Stimulated activated CD4-positive, alpha-beta T cell treated with anti-CD3 and anti-CD28 coated beads, Interleukin-2, amount 100 ng/mL, for 4 hours (primary cell): Measurements from ENCODE around the gene PPP3CA.
A peak's percentile ranks its signal among the peaks of the same experiment; 100 is the strongest.

Experiments used
- DNase-seq: peaks from one replicate; pipeline ENCODE4 v3.0.0-alpha.2; 2020; ENCODE audit warnings: low read depth

Gene PPP3CA

DNA sequence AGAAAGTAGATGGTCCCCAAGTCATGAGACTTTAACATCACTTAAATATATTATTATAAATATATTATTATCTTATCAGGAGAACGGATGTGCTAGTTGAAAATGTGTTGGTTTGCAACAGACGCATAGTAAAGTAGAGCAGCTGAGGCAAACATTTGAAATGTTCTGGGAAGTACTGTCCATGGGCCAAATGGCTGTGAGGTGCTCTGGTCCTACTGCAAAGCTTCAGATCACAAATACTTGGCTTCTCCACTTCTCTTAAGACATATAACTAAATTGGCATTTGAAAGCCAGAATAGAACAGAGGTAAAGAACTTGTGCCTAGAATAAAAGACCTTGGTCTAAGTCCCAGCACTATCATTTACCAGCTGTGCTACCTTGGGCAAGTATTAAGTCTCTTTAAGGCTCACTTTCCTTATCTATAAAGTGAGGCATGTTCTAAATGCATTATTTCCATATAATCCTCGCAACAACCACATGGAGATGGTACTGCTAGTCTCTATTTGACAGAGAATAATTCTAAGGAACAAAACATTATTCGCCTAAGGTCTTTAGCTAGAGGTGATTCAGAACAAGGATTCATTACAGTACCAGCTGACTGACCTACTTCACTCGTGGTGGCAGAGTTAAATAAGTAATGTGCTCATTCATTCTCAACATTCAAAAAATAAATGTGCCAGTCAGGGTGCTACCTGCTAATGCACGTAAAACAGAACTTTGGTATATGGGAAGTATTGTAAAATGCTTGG, 297.1 kb downstream of the PPP3CA start:
- DNase-seq, result no peak

DNA sequence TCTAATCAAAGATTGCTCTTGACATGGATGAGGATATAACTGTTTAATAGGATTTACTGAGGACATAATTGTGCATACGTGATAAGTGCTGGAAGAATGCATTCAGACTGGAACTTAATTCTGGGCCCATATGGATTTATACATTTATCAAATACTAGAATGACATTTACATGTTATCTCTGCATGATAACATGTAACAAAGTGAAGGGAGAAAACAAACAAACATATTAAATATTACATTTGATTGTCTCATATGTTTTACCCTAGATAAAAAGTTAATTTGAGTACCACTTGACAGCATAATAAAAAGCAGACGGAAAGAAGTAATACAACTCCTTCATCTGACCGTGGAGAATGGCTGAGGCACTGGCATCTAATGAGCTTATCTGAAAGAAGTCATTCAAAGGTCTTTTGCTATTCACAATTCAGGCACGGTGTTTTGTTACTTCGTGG, 297.8 kb downstream of the PPP3CA start:
- DNase-seq, result no peak

DNA sequence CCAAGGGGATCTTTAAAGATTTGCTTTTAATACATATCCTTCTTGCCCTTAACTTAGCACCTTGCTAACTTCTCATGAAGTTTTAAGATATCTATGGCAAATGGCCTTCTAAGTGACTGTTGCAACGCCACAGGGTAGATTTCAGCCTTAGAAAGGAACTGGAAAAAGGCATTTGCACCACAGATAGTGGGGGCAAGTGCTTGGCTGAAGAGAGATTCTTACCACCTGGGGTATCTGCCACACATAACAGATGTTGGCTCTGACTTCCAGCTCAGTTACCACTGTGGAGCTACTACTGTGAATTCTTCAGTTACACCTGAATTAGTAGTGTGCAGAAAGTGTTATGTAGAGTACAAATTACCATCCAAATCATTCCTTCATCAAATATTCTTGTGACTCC, 302.6 kb downstream of the PPP3CA start:
- no peak for DNase-seq

DNA sequence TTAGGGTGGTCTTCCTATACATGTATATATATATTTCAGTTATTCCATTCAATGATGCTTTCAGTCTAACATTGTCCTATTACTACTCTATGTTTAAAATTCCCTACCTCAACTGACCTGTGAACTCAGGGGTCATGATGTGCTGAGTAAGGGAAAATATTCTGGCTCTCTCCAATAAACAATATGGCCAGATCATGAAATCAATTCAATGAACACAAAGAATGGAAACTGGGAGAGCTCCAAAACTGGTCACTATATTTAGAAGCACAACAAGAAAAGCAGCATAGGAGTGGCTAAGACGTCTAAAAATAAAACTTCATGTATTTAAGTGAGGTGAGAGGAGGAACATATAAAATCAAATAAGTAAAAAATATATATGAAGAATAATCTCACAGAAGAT, 304.5 kb downstream of the PPP3CA start:
- no peak for DNase-seq

DNA sequence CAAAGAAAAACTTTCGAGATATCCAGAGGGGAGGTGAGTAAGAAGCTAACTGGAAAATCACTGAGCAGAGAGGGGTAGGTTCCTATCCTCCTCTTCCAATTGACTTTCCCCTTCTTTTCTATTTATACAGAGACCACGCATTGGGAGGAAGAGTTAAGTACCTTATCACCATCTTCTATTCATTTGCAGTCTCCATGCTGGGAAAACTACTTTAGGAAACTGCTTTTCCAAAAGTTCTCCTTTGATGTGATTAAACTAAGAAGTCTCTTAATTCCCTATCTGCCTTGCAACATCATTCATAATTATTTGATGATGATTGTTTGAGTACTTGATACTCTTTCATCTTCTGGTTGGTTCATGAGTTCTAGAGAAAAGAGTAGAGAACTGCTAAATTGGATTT, 306.6 kb downstream of the PPP3CA start:
- DNase-seq, result no peak

DNA sequence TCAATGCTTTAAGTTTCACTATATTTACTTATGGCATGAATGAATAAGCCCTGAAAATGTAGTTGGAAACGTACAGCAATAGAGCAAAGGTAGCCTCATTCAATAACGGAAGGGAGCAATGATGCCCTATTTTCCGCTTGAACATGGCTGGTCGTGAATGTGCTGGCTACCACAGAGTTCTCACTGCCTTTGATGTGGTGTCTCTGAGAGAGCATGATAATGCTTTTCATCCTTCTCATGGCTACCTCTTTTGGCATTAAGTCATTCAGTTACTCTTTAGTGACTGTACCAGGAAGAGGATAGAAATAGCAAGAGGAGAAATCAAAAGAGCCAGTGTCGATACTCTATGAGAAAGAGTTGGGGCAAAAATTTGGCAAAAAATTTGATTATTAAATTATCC, 308.0 kb downstream of the PPP3CA start:
- no peak for DNase-seq

DNA sequence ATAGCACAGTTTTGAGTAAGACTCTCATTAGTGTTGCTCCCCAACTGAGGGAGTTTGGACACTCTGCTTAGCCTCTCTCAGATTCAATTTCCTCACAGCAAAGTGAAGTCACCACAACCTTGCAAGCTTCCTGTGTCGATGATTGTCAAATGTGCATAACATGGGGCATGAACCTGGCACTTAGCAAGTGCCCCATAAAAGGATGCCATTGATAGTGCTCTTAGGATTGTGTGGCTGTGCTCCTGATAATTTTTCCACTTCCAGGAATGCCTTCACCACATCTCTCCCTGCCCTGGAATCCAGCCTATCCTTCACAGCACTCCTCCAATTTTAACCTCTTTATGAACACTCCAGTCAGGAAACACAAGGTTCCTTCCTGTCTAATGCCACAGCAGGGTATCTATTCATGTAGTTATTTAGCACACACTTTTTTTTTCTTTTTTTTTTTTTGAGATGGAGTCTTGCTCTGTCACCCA, 309.4 kb downstream of the PPP3CA start:
- DNase-seq, result no peak

DNA sequence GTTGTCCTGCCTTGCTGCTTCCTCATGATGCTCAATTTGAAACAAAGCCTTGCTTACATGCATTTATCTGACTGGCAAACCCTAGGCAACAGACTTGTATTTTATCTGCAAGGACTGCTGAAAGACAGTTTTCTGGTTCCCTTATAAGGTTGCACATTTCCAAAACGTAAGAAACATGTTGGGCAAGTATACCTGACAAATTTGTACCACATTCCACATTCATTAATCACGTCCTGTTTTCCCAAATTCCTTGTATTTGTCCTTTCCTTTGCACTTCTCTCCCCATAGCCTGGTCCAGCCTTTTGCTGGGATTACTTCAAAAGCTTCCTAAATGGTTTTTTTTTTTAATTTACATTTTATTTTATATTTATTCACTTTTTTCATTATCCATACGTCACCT, 310.1 kb downstream of the PPP3CA start:
- no peak for DNase-seq

DNA sequence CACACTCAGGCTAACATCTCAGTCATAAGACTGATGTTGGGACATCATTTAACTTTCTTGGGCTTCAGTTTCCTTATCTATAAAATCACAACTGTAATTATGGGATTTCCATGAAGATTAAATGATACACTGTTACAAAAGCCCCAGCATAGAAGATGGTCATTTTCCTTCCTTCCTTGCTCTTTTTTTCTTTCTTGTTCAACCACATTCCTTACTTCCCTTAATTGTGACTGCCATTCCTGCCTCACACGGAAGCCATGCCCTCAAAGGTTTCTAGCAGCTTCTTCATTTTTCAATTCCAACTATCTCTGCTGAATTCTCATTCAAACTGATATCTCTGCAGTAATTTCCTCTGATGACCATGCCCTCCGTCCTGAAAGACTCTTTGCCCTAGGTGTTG, 311.8 kb downstream of the PPP3CA start:
- no peak for DNase-seq

- DNase-seq, result no peak
Observed at GRCh38 chr4:101033986-101034385, 313.3 kb downstream of the PPP3CA start.

DNA sequence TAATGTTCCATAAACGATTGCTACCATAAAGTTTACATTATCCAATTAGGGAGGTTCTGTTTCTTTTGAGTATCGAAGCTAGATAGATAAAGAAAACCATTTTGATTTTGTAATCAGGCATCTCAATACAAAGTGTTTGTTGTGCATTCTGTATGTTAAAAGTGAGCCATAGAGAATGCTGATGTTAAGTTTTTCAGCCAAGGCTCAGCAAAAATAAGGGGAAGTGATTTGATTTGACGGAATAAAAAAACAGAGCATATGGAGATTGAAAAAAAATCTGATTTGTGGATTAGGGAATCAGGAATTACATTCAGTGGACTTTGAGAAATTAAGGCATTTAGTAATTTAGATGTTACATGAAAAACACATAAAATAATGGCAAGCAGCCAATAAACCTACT, 314.8 kb downstream of the PPP3CA start:
- DNase-seq, result no peak

DNA sequence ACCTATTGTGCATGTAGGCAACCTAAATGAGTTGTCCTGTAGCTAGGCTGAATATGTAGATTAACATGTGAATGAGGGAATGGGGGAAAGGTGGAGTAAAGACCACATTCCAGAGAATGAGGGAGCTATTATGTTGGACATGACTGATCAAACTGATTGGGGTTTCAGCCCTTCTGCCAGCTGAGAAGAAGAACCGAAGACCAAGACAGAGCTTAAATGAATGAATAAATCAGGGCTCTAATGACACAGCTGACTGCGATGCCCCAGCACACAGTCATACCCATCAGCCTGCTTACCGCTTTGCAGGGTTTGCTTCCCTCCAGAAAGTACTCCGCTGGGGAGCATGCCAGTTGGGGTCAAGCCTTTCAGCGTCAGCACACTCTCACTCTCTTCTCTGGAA, 315.4 kb downstream of the PPP3CA start:
- DNase-seq, result no peak

GRCh38 chr4:101028886-101029285, 318.4 kb downstream of the PPP3CA start:
- no peak for DNase-seq

- DNase-seq, result no peak
Observed at GRCh38 chr4:101027721-101028120, 319.6 kb downstream of the PPP3CA start.

- no peak for DNase-seq
Observed at GRCh38 chr4:101025755-101026154, 321.6 kb downstream of the PPP3CA start.

DNA sequence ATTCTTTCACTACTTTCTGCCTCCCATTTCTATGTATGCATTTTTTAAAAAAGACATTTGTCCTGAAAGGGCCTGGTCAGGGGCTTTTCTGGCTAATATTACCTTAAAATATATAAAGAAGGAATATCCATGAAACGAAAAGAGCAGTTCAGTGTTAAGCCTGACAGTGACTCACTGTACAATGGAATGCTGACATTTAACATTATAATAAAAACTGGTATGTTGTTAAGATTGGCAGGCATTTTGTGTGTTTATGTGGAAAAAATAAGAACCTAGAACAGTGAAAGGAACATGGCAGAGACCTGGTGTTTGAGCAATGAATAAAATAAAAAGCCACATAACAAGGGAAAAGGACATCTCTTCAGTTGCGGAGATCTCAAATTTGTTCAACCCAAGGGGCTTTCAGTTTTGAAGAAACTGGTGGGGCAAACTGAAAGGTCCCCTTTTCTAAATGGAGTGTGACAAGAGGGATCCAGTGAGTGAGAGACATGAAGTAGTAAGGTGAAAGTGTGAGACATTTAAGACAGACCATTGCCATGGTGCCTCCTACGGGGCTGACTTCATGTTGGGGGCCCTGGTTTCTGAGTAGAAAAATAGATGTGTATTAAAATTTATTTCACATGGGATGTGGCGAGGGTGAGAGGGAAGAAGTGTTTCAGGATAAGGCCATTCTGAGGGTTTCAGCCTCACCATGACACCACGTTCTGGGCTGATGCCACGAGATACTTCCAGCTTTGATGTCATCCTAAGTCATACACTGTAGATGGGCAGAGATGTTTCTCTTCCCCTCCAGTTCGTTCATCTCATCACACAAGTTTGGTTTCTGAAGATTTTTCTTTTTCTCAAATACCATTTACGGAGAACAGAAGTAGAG, 324.9 kb downstream of the PPP3CA start:
- no peak for DNase-seq

DNA sequence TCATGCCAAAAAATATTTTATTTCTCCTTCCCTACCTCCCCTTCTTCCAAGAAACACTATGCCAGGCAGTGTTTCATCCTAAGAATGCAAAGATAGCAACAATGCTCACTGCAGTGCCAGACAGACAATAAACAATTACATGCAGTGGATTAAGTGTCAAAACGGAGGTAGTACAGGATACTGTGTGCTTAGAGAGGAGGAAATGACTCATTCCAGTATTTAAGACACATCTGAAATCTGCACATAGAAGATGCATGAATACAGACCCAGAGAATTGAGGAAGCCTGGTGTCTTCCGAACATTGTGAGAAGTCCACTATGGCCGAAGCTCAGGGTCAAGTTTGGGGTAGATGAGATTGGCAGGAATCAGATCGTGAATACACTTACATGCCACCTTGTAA, 326.4 kb downstream of the PPP3CA start:
- DNase-seq, result no peak

DNA sequence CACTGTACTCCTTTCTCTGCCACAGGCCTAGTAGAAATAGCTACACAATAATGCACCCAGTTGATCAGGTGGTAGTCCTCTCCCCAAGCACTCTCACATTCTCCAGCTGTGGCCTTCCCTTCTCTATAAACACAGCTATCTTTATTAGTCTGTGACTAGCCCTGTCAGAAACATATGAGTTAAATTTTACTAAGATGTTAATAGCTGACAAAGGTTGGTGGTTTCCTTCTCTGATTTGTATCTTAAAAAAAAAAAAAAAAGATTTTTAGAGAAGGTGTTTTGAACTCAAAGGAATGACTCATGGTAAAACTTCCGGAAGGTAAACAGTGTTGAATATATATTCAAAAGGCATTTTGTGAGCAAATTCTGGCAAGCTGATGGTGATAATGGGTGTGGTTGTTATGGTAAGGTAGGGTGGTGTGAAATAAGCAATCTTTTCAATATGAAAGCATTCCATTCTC, 327.4 kb downstream of the PPP3CA start:
- no peak for DNase-seq

DNA sequence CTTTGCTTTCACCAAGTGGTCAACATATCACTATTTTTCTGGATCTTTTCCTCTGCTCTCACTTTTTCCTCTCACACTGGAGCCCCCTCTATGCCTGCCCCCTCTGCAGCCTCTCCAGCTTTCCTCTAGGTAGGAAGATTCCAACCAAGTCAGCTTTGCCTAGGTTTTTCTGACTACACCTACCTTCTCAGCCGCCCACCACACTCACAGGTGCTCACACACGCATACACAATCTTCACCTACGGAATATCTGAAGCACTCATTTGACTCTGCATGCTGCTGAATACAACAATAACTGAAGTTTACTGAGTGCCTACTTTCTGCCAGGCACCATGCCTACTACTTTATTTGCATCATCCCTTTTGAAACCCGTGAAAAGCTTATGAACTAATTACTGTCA, 328.0 kb downstream of the PPP3CA start:
- peak; percentile 3 for DNase-seq

- DNase-seq, result no peak
Observed at GRCh38 chr4:101018836-101019235, 328.5 kb downstream of the PPP3CA start.

- DNase-seq, result no peak
Observed at GRCh38 chr4:101014417-101014816, 332.9 kb downstream of the PPP3CA start.

- no peak for DNase-seq
Observed at GRCh38 chr4:101010987-101011386, 336.3 kb downstream of the PPP3CA start.

- no peak for DNase-seq
Observed at GRCh38 chr4:101009471-101009870, 337.9 kb downstream of the PPP3CA start.
